LHCN-M2 (cell line): ENCODE results near the gene GNAI1. TPM values are rescaled to one million over a fixed set of nuclear protein-coding genes. Genes with fewer than 3 reads are reported as not detected.
"Not testable (repeated sequence)": the region's sequence is repeated elsewhere in the genome, so short reads cannot be mapped to it uniquely, and the experiment has no call there.

Experiments used
- DNase-seq: peaks from one replicate; pipeline ENCODE4 v3.0.0-alpha.2; 2012; ENCODE audit warnings: low read depth
- total RNA-seq: library from RNA; depleted of rRNA; stranded (reverse); fragments of >200 nt; gene quantifications from 2 replicates; pipeline ENCODE4 v1.2.3, GENCODE V29; 2014

Gene GNAI1
- total RNA-seq, 1 experiment from 2014 or later = 95.9 TPM

DNA sequence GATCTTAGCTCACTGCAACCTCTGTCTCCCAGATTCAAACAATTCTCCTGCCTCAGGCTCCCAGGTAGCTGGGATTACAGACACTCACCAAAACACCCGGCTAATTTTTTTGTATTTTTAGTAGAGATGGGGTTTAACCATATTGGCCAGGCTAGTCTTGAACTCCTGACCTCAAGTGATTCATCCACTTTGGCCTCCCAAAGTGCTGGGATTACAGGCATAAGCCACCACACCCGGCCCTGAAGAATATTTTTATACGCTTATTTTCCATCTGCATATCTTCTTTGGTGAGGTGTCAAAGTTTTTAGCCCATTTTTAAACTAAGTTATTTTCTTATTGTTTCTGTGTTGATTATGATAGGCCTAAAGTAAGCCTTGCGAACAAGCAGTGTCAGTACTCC is 23.1 kb downstream of the GNAI1 start:
- not testable (repeated sequence) for DNase-seq

DNA sequence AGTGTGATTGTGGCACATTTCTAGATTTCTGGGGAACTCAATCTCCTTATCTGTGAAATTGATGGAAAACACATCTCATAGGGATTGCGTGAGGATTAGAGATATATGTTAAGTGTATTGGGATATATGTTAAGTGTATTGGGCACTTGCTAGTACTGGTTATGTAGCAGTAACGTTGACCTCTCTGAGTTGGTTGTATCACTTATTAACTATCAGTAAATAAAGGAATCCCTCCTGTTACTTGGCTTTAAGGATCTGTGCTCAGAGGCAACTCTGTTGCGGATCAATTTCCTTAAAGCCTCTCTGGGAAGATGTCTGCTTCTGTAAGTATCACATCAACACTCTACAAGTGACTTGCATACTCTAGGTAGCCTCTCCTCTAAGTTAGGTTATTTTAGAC is 25.2 kb downstream of the GNAI1 start:
- DNase-seq = no peak

DNA sequence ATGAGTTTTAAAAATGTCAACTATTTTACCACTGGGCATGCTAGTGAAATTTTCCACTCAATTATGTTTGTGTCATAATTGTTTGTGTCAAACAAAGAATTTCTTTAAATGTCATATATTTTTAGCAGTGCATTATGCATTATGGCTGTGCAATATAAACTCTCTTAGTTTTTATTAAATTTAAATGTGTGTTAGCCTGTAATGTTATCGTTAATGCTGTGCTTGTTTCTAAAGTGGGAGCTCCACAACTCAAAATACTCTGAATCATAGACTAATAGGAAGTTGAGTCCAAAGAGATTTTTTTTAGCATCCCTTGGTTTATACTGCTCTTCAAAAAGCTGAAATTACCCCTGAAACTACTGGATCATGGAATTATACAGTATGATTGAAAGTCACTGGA is 26.8 kb downstream of the GNAI1 start:
- DNase-seq = no peak

DNA sequence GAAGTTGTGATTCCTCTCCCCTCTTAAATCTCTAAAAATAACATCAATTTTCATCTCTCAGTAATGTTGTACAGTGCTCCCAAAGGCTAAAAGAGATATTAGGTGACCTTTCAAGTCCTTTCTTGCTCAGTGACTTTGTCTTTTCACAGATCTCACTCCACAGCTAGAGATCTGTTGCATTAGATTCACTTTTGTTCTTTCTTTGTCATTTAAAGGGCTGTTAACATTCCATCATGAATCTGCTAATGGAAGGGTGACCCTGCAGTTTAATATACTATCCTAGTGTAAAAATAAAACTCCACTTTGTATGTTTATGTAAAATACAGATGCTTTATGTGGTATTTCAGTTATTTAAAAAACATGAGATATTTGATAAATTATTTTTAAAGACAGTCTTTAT is 30.5 kb downstream of the GNAI1 start:
- no peak for DNase-seq

DNA sequence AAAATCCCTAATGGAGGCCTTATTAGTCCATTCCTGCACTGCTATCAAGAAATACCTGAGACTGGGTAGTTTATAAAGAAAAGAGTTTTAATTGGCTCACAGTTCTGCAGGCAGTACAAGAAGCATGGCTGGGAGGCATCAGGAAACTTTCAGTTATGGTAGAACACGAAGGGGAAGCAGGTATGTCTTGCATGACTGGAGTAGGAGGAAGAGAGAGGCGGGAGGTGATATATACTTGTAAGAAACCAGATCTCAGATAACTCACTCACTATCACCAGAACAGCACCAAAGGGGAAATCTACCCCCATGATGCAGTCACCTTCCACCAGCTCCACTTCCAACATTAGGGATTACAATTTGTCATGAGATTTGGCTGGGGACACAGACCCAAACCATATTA is 35.8 kb downstream of the GNAI1 start:
- no peak for DNase-seq

DNA sequence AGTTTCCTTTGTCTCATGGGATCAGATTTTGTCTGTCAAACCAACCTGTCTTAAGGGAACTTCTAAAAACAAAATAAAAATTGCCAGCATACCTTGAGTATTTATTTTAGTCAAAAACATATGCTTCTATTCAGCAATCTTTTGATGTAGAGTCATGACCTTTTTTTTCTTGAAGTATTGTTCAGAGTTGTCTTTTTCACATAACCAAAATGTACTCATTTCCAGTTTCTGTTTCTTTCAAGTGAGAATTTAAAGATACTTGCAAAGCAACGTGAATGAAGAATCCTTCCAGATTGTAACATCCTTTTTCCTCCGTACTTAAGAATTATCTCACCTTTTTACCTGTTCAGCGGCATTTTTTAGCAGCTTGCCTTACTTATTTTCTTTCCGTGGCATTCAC is 37.8 kb downstream of the GNAI1 start:
- DNase-seq = no peak

DNA sequence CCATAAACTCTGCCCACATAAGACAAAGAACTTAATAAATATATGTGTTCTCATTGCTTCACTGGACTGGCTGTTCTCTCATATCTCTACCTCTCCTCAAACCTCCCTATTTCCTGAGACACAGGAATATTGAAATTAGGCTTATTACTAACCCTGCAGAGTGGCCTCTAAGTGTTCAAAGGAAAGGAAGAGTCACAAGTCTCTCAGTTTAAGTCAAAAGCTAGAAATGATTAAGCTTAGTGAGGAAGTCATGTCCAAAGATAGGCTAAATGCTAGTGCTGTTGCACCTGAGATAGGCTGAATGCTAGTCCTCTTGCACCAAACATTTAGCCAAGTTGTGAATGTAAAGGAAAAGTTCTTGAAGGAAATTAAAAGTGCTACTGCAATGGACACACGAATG is 41.1 kb downstream of the GNAI1 start:
- no peak for DNase-seq

DNA sequence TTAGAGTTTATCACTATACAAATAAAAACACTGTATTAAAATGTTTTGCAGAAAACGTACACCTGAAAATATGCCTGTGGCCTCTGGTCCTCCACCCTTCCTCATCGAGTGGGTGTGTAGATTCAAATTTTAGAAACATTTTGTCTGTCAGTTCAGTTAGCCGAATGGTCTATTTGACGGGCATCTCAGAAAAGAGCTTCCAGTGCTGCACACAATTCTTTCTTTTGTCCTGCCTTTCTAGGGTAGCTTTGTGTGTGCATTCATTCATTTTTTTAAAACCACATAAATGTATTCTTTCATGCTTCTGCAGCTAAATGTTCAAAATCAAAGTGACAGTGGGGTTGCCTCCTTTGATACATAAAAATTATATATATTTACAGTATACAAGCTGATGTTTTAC is 46.8 kb downstream of the GNAI1 start:
- DNase-seq = no peak

DNA sequence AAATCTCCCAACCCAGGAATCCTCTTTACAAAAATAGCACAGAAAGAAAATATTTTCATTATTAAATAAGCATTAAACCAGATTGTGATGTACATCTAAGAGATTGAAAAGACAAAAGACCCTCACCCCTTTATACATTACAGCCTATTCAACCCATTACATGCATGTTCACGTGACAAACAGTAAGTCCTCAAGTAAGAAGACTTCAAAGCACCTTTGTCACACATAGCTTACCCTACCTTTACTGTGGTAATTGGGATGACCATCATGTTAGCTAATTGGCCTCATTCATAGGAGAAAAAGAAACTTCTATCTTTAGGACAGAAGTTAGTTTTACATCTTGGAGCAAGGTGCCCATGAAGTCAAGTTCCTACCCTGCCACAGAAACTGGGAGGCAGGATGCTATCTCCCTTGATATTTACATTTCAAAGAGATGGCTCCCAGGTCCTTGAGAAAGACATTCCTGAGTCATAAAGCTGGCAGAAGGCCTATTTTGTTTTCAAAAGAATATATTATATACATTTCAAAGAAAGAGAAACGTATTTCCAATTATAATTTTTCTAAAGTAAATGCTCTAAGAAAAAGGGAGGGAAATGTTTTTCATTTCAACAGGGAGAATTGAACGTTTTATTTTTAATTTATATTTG is 48.1 kb downstream of the GNAI1 start:
- no peak for DNase-seq

DNA sequence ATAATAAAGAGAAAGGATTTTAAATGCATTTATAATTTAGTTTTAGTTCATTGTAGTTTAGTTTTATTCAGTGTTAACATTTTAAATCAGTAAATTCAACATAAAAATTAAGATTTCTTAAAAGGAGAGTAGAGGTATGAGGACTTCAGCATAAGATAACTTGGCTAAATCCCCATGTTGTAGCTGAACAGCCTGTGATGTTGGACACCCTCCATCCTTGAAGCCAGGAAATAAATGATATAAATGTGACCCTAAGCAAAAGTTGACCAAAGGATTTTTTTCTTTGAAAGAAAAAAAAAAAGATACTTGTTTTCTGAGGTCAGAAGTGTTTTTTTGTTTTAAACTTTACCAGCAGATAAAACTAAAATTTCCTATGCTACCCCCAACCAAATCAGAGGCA is 48.7 kb downstream of the GNAI1 start:
- no peak for DNase-seq

DNA sequence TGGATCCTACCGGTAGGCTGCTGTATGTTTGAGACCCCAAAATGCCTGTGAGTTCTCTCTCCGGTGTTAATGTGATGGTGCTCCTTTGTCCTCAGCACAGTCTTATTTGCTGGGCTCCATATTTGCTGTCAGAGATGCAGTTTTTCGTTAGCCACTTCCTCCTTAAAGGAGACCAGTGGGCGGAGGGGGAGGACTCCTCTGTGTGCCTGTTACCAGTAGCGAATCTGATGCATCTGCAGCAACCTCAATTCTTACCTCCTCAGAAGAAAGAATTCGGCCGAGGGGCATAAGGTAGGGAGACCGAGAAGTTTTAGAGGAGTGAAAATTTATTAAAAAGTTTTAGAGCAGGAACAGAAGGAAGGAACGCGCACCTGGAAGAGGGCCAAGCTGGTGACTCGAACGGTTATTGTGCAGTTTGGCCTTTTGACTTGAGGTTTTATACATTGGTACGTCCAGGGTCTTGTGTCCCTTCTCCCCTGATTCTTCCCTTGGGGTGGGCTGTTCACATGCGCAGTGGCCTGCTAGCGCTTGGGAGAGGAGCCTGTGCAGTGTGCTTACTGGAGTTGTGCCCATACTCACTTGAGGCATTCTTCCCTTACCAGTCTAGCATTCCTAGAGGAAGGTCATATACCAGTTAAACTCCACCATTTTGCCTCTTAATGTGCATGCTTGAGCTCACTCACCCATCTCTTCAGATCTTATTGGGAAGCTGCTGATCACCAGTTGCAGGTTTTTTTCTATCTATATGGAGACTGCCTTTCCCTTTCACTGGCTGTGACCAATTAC is 49.5 kb downstream of the GNAI1 start:
- peak; percentile 26 for DNase-seq

DNA sequence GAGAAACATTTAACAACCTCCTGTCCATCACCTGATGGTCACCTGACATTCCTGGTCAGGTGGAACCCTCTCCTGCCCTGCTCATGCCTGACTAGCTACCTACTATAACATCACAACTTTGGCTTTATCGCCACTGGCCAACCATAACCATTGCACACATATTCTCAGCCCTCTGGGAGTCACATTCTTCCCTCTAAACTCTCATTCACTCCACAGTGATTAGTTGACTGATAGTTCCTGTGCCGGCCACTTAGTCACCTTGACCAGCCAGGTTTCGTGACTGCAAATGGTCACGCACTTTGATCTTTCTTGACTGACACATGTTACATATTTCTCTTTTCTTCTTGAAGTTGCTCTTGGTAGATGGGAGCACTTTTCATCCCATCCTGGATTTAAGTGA is 50.1 kb downstream of the GNAI1 start:
- no peak for DNase-seq

DNA sequence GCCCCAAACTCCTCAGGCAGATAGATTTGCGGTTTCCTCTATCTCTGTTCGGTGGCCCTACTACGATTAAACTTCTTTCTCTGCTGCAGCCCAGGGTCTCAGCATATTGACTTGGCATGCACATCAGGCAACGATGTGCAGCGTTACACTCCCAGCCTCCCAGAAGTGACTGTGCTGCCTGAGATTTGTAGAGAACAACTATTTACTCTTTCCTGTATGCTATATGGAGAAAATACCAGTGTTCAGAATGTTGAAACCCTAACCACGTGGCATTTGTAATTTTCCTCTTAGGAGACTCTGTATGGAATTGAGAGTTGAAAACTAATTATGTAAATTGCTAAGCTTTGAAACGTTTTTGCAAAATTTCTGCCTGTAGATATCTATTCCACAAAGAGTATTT is 50.9 kb downstream of the GNAI1 start:
- DNase-seq = no peak

DNA sequence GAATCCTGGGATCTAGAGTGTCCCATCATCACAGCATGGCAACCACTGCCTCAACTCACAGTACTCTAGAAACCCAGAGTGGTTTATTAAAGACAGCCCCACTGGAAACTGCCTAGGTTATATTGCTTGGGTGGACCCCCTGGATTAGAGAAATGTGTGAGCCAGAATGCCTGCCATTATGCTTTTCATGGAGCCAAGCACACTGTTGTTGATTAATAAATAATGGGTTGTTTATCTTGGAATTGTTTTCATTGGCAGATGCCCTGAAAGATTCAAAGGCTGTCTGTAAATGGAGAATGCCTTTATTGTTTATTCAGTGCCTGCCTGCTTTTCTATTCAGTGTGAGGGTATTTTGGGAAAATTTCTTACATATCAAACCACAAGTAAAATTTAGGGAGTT is 52.1 kb downstream of the GNAI1 start:
- peak; percentile 31 for DNase-seq

DNA sequence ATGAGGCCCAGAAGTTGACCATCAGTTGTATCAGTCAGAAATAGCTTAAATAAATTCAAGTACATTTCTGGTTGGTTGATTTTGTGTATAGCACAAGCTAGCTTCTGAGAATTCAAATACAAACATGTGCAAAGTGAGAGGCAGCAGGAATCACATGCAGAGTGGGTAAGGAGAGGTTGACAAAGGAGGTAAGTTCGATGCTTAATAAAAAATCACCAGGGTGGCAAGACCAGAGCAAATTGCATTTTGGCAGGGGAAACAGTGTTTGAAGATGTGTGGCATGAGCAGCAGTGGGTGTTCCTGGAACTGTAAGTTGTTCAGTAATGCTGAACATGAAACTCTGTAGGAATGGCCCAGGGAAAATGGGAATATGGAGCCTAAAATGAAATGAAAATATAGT is 52.6 kb downstream of the GNAI1 start:
- DNase-seq = no peak

DNA sequence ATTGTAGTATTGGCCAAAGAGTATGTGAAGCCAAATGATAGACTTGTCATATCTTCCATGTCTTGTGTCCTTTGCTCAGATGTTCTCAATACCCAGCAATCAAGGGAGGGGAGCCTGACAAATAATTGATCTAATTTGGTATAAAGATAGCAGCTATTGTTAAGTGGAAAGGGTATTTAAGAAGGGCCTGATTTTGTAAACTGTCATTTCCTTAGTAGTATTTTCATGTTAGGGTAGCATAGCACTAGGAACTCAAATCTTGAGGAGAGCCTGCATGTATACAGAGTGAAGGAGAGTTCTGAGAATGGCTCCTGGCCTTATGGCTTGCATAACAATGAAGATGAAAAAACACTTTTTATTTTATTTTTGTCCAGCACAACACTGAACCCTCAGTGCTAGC is 53.1 kb downstream of the GNAI1 start:
- DNase-seq = no peak

DNA sequence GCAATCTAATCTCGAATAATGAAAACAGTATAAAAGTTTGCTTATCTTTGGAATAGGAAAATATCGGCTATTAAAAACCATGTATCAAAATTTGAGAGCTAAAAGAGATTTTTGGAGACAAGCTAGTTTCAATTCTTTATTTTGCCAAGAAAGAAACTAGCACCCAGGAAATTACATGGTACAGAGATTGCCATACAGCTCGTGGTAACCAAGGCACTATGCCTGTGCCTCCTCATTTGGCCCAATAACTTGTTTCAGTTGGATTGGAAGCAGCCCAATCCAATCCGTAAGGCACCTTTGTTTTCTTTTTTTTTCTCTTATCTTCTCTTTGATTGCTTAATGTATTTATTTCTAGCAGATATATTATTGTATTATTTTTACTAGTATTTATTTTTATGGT is 55.0 kb downstream of the GNAI1 start:
- DNase-seq = no peak

DNA sequence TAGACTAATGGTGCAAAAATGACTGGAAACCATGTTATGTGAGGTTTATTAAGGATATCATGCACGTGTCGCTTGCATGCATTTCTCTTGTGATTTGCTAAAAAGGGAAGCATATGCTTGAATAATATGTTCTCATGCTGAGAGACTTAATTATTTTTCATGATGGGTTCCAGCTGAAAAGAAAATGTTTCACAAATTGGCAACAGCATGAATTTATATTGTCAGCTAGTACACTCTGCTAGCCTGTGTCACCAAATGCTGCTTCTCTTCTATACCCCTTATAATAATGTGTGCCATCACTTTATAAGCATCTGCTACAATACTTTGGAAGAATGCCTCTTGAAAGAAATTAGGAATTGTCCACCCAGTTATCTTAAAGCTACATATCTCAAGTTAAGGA is 63.0 kb downstream of the GNAI1 start:
- no peak for DNase-seq

DNA sequence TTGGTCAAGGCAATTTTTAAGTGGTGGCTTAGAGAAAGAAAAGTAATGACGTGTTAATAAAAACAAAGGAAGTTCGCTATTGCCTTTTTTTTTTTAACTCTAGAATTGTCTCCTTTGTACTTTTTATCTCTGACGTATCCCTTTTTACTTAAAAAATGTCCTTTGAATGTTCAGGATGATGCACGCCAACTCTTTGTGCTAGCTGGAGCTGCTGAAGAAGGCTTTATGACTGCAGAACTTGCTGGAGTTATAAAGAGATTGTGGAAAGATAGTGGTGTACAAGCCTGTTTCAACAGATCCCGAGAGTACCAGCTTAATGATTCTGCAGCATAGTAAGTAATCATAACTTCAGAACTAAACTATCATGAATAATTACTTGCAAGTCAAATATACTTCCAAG is 64.4 kb downstream of the GNAI1 start:
- DNase-seq = no peak

DNA sequence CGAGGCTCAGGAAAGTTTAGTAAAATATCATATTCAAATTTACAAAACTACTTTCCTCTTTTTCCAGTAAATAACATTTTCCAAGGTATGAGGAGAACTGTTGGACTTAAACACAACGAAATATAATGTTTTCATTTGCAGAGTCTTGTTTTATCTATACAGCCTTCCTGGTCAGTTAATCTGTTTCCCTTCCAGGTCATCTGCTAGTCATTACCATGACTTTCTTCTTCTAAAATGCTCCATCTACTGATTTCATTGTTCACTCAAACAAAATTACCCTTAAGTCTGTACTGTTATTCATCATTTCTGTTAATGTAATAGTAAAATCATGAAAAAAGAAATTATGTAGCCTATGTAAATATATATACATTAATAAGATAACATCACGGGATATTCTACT is 69.8 kb downstream of the GNAI1 start:
- DNase-seq = no peak

DNA sequence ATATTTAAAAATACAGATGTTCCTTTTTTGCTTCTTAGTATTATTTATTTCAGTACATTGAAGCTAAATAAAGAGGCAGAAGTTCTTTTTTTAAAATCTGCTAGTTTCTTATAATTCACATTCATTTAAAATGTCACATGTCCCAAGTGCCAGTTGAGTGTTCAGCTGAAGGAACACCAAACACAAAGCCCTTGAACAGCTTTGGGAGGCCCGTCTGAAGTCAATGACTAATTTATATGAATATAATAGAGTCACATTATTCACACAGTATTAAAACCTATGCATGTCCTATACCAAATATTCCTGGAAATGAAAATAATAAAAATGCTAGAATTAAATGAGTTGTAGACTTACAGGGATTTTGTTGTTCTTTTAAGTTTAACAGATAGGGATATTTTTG is 70.3 kb downstream of the GNAI1 start:
- no peak for DNase-seq

DNA sequence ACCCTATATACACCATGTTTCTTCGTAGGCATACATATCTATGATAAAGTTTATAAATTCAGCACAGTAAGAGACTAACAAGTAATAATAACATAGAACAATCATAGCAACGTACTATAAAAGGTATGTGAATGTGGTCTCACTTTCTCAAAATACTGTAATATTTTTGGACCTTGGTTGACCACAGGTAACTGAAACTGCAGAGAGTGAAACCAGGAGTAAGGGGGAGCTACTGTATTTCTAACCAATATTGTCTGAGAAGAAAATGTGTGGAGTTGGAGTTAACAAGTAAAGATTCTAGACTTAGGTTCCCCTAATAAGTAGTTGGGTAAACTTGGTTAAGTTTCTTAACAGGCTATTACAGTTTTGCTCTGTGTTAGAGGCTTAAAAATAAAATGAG is 72.1 kb downstream of the GNAI1 start:
- no peak for DNase-seq

DNA sequence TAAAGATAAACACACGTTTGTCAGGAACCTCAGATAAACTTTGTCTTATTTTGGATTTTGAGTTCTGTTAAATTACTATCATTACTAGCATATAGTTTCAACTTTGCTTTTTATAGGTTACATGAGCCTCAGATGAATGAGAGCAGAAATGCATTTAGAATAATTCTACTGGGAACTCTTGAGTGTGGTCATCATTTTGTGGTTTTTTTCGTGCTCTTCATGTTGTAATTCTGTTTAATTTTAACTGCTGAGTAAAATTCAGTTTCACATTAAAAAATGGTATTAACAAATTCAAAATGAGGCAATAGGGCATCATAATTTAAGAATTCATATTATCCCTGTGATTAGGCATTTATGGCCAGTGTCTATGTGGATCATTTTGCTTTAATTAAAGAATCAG is 72.9 kb downstream of the GNAI1 start:
- DNase-seq = peak; percentile 57

DNA sequence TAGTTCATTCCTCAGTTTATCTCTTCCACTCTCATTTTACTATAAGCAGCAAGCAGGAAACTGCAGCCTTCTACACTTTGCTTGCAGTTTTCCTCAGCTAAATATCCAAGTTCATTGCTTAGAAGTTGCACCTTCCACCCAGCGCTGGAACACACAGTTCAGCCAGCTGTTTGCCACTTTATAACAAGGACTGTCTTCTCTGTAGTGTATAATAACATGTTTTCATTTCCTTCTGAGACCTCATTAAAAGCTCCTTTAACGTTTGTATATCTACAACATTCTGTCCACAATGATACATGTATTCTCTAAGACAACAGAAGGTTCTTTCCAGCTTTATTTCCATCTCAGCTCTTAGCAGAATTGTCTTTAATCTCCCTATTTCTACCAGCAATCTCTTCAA is 74.1 kb downstream of the GNAI1 start:
- no peak for DNase-seq
